HG02852 (cell line): Measurements from ENCODE around the gene NOP58.
"Not testable (repeated sequence)": the region's sequence is repeated elsewhere in the genome, so short reads cannot be mapped to it uniquely, and the experiment has no call there.

Experiments
- ATAC-seq: cut with Tn5 transposase; IDR thresholded peaks from one replicate; pipeline ENCODE4 v1.9.1; 2021; ENCODE audit warnings: mild to moderate bottlenecking, moderate library complexity; ENCODE audit not compliant: unreplicated experiment

Gene NOP58

DNA sequence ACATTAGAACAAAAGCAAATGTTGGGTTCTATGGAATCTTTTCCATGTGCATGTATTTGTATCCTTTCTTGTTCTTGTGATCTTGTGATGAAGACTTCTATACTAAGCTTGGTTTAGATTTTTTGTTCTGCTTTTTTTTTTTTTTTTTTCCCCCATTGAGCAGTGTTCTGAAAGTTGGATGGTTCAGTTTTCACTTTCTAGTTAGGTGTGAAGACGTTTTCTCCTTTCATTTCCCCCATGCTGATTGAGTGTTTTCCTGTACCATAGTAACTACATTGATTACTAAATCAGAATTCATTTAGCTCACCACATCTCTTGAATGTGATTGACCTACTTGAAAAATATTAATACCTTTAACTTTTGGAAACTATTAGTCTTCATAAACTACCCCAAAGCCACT is 34.1 kb downstream of the NOP58 start:
- peak; percentile 85 for ATAC-seq

DNA sequence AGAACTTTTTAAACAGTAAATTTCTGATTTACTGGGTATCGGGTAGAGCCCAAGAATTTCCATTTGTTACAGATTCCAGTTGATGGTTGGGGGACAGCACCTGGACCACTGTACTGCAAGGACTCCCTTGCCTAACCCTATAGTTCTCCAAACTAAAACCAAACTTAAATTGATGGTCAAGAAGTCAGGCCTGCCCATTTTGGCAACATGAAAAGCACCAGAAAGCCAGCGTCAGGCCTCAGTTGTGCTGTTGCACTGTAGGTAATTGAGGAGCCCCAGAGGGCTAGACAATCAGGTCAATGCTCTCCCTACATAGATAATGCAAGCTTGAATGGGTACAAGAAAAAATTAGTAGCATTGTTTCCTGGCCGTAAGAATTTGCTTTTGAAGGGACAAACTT is 40.5 kb downstream of the NOP58 start:
- ATAC-seq = no peak

DNA sequence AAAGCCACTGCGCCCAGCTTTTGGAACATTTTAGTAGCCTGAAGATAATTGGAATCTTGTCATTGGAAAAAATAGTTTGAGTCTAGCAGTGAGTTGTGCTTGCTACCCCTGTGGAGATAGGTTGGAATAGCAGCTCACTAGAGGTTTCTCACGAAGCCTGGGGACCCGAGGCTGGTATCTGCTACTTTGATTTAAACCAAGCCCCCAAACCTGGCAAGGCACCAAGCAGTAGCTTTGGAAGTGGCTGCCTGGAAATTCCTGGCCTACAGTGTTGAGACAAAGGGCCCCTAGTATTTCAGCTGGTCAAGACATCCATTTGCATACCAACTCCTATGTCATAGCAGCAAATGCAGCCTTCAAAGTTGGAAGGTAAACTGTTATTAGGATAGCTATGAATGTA is 42.1 kb downstream of the NOP58 start:
- no peak for ATAC-seq

DNA sequence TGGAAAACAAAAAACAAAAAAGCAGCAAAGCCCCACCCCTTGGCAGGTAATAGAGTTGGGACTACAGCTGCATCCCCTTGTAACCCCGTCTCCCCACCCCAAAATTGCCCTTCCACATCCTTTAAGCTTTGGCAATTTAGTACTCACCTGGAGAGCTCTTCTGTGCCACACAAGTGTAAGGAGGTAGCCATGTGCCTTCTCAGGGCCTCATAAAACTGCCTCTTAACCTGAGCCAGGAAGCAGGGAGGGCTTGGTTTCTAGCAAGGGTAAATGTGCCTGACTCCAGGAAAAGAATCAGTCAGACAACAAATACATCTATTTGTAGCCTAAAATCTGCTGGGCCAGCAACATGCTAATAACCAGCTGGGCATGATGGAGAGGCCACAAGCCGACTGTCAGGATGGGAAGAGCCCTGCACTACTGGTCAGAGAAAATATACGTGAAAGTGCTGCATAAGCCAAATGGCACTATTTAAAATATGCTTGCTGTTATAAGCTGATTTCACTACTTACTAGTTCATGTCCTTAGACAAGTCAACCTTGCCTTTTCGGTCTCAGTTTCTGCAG is 46.3 kb downstream of the NOP58 start:
- ATAC-seq = no peak

DNA sequence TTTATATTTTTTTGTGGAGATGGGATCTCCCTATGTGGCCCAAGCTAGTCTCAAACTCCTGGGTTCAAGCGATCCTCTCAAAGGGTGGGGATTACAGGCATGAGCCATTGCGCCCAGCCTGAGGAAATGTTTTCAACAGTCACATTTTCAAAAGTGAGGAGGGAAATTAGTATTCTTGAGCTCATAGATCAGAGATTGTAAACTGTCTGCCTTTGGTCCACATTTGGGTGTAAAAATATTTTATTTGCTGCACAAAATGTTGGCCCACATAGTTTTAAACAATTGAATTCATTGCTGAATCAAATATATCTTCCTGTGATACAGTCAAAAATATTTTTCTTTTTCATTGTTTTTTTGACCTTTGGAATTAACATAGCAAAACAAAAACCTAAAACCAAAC is 48.6 kb downstream of the NOP58 start:
- ATAC-seq = no peak

DNA sequence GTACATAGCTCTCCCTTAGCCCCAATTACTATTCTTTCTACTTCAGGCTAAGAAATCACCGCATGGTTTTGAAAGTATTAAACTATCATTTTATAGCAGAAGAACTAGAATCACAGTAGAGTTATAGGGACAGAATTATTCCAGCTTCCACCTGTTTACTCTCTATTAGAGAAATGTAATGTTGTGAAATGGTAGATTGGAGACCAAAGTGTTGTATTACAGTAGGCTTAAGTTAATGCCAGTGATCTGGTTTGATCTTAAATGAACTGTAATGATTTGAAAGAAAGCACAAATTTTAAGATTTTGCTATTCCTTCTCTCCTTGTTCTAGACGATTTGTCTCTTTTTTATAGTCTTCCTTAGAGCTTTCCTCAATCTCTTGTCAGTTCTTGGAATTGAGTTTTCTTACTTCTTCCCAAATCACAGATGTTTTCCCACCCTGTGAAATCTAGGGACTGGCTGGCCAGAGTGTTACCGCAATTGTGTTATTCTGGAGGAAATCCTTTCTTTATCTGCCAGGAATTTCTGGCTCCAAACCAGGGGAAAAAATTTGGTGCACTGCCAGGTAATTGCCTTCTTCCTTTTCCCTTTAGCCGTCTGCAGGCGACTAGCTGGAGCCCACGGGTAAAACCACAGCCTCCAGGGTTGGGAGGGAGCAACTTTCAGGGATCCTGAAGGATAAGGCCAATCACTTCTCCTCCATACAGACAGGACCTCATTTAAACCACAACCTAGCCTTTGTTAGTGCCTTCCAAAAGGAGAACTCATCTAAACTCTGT is 51.7 kb downstream of the NOP58 start:
- ATAC-seq = no peak

DNA sequence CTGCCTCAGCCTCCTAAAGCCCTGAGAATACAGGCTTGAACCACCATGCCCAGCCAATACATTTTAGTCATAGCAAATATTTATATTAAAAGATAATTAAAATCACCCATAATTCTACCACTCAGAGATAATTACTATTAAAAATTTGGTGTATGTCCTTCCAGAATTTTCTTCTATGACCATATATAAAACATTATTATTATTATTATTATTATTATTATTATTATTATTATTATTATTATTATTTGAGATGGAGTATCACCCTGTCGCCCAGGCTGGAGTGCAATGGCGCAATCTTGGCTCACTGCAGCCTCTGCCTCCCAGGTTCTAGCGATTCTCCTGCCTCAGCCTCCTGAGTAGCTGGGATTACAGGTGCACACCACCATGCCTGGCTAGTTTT is 54.8 kb downstream of the NOP58 start:
- ATAC-seq = not testable (repeated sequence)

DNA sequence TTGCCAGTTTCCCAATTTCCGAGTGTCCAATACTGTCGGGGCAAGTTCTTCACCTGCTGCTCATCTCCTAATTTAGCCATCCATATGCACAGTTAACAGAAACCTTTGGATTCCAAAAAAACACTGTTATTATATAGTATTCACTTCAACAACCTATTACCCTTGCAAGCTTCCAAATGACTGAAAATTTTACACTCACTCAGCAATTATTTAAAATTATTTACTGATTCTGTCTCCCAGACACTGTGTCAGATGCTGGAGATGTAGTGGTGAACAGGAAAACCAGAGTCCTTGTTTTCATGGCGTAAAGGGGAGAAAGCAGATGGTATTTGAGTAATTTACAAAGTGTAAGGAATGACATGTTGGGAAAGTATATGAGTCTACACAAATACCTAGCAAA is 56.9 kb downstream of the NOP58 start:
- no peak for ATAC-seq

DNA sequence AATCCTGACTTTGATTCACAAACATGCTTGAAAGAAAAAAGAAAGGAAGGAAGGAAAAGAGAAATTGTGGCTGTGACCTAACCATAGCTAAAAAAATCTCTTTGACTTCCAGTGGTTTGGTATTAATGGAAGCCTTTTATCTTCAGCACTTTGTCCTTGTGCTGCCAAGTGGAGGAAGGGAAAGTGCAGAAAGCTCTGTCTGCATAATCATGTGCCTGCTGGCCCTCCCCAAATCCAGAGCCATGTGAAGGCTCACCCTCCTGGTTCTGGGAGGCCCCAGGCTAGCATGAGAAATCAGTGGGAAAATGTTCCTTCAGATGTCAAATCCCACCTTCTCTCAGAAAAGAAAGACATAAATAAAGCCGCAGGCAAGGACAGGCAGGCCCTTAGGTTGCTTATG is 62.3 kb downstream of the NOP58 start:
- no peak for ATAC-seq

DNA sequence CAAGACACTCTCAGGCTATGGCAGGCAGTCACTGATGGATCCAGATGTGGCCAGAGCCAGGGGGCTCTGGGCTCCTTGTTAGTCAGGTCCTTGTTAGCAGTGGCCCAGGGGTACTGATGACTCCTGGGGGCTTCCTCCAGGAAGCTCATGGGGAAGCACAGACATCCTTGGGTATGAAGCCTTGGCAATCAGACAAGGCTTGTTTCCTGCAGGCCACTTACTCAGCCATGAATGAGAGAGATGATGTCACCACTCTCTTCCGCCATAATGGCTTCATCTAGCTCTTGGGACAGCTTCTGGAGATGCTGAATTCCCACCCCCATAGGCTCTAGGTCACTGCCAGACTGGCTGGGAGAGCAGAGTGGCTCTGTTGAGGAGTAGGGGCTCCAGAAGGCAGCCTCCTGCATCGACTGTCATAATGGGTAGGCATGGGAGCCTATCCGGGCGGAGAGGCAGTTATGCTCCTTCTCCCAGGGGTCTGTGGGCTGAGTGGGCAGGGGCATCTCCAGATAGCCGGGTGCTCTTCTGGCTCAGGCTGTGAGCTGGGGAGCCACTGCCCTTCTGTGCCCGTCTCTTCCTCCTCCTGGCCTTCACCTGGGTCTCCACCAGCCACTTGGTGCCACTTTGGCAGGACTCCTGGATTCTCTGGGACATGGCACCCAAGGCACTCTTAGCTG is 70.4 kb downstream of the NOP58 start:
- no peak for ATAC-seq

DNA sequence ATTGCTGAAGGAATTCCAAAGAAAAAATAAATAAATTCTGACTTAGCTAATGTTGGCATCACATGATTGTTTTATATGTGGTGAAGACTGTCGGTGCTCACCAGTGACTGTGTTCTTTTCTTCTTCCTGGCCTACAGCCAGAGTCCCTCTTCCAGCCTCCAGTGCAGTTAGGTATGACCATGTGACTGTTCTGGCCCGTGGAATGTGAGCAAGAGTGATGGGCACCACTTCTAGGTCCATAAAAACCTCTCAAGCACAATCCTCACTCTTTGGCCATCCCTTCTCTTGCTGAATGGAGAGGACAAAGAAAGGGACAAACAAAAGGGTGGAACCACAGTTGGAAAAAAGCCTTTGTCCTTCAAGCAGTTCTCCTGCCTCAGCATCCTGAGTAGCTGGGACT is 71.6 kb downstream of the NOP58 start:
- ATAC-seq = no peak

DNA sequence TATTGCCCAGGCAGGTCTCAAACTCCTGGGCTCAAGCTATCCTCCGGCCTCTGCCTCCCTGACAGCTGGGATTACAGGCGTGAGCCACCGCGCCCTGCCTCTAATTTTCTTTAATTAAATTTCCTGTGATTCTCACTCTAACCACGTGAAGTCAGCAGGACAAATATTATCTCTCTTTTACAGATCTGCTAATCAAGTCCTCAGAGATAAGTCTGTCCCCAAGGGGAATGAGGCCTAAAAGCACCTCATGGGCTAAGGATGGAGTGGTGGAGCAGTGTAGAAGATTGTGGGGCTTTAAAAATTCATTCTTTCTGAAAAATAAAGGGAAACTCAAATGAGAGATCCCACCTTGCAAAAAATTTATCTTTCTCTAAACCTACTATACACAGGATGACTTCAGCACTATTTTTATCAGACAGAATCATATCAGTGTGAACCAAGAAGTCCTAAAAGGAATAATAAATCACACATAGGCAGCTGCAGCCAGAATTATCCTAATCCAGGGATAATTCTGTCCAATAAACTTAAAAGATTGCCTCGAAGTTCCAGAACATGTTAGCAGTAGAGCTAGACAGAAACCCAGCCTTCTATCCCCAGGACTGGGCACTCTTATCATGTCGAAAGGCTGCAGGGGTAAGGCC is 72.3 kb downstream of the NOP58 start:
- ATAC-seq = no peak

DNA sequence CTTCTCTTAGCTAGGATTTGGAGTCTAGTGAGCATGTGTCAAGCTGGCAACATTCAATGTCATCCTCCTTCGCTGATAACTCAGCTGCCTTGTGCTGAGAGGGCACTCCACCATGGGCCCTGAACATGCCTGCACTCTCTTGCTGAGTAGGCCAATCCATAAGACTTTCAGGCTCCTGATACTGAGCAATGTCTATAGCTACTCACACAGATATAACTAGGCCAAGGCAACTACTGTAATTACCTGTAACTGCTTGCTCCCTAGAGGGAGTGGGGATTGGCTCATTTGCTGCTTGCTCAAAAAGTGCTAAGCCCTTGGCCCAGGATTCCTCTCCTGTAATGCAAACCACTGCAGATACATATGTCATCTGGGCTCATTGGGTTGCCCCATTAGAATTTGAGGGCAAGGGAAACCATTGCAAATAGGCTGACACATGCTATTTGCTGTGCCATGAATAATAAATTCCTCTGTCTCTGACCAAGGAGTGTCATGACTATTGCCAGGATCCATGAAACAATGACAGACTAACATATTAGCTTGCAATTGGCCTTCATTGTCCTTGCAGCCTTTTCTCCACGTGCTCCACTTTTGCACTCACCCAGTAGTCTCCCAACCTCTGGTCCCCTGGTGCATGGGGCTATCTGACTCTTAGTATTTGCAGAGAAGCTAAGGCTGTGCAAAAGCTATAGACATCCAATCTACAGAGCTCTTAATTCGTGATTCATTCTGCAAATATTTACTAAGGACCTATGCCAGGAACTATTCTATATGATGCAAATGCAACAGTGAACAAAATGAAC is 73.7 kb downstream of the NOP58 start:
- ATAC-seq = no peak

DNA sequence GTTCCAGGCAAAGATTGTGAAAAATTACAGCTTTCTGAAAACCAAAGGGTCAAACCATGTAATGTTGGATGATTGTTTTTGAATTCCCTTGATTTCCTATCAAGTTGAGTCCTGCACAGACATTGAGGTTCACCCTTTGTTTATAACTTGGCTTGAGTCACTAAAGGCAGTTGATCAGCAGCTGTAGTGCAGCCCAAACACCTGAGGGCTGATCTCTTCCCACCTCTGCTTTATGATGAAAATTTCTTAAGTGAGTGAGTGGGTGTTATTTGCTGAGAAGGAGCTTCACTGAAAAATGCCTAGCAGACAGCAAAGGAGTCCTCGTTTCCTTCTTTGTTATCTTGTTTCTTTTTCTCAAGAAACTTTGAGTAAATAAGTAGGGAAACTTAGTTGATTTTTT is 78.6 kb downstream of the NOP58 start:
- no peak for ATAC-seq

DNA sequence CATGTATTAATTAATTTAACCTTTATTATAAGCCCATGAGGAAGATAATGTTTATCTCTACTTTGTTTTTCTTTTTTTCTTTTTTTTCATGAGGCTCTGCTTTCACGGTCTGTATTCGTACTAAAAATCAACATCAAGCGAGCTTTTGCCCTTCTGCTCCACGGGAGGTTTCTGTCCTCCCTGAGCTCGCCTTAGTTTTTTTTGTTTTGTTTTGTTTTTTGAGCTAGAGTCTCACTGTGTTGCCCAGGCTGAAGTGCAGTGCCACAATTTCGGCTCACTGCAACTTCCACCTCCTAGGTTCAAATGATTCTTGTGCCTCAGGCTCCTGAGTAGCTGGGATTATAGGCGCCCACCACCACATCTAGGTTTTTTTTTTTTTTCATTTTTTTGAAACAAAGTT is 80.6 kb downstream of the NOP58 start:
- ATAC-seq = no peak
